Skeletal muscle cell (primary cell): ENCODE measurements around the gene RAB17.
"Not testable (repeated sequence)": the region's sequence is repeated elsewhere in the genome, so short reads cannot be mapped to it uniquely, and the experiment has no call there.

Experiments used
- DNase-seq: peaks from one replicate; pipeline ENCODE4 v3.0.0-alpha.2; 2010; ENCODE audit warnings: low read depth
- H3K4me3 ChIP-seq: 2 replicates; pipeline ENCODE4 v1.5.1; 2011; ENCODE audit warnings: low read depth, mild to moderate bottlenecking, control low read depth, low read length, moderate library complexity

RAB17 gene

DNA sequence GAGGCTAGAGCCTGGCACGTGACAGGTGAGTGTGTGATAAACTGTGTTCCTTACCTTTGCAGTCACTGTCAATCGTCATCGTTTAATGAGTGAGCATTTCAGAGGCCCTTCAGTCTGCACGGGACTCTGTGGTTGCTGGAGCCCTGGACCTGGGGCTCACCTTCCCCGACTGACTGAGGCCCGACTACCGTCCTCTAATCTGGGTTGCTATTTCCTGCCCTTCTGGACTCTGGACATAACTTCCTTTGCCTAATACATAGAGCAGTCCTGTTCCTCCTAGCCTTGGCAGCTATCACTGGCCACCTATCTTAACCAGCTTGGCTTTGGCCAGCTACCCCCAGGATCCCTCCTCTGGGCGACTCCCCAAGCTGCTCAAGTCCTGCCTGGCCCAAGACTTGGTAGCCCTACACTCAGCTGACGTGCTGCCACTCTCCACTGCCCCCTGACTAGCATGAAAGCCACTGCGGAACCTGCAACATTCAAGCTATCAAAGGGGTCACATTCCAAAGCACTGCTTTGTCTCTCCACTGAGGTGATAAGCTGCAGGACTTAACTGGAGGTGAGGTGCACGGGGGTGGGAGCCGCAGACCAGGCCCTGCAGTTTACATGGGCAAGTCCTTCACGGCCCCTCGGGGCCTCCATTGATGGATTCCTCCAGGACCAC lies 11.1 kb upstream of the RAB17 start:
- DNase-seq, result no peak
- no peak overlapping the region for H3K4me3 ChIP-seq

DNA sequence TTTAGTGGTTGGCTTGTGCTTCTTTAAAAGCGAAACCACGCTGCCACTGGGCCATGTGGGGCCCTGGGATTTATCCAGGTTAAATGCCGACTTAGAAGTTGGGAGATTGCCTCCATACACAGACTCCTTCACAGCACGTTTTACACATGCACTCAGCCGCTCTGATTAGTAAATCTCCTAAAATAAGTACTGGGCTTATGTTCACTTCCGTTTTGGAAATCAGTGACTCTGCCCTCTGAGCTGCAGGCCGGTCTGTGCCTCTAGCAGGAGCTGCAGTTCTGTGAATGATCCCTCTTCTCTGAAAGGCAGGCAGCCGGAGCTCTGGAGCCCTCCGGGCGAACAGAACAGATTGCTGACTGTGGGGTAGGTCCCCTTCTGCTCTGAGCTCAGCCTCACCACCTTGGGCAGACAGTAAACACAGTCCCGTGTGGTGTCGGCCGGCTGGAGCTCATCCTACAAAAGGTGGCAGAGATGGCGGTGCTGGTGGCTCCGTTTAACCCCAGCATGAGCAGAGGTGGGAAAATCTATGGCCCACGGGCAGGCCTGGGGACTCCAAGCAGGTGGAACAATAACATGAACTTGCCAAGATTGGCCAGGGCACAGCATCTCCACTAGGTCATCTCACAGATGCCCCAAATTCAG lies 9.8 kb upstream of the RAB17 start:
- DNase-seq, result no peak
- no peak overlapping the region for H3K4me3 ChIP-seq

DNA sequence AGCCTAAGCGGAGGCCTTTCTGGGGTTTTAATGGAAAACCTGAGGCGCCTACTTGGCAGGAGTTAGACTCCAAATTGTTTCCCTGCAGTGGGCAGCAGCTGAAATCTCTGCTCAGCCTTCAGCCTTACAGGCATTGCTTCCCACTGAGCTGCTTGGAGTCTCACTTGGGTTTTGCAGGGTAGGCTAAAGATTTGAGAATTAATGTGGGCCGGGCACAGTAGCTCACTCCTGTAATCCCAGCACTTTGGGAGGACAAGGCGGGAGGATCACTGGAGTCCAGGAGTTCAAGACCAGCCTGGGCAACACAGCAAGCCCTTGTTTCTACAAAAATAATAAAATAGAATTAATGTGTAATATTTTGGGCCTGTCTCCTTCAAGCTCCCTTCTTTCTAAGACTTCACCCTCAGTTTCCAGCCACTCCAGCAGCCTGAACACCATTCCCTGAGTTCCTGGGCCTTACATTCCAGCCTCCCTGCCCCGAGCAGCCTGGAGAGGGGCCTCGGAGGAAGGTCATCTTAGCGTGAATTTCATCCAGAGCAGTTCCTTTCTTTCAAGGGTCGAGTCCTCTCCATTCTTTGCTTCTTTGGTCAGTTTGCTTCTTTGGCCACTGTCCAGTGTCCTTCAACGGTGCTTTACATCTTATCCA lies 9.1 kb upstream of the RAB17 start:
- DNase-seq, result no peak
- no peak overlapping the region for H3K4me3 ChIP-seq

DNA sequence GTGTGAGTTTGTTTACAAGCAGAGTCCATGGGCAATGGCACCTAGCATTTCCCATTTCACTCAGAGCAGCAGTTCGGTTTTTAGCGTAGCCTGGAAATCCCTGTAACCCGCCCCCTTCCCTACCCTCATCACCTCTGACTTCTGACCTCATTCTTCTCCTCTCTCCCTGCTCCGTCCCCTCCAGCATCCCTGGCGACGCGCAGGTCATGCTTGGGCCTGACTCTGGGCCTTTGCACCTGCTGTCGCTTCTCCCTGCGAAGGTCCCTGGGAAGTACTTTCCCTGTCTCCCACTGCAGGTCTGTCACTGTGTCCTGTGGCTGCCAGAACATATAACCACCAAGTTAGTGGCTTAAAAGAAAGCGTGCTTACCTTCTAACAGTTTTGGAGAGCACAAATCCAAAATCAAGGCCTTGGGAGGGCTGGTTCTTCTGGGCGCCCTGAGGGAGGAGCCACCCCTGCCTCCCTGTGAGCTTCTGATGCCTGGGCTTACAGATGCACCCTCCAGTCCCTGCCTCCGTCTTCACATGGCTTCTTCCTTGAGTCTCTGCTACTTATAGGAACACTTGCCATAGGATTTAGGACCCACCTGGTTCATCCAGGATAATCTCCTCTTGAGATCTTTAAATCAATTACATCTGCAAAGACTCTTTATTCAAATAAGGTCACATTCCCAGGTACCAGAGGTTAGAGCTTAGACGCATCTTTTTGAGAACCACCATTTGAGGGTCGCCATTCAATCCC lies 8.1 kb upstream of the RAB17 start:
- no peak for DNase-seq
- no peak overlapping the region for H3K4me3 ChIP-seq

DNA sequence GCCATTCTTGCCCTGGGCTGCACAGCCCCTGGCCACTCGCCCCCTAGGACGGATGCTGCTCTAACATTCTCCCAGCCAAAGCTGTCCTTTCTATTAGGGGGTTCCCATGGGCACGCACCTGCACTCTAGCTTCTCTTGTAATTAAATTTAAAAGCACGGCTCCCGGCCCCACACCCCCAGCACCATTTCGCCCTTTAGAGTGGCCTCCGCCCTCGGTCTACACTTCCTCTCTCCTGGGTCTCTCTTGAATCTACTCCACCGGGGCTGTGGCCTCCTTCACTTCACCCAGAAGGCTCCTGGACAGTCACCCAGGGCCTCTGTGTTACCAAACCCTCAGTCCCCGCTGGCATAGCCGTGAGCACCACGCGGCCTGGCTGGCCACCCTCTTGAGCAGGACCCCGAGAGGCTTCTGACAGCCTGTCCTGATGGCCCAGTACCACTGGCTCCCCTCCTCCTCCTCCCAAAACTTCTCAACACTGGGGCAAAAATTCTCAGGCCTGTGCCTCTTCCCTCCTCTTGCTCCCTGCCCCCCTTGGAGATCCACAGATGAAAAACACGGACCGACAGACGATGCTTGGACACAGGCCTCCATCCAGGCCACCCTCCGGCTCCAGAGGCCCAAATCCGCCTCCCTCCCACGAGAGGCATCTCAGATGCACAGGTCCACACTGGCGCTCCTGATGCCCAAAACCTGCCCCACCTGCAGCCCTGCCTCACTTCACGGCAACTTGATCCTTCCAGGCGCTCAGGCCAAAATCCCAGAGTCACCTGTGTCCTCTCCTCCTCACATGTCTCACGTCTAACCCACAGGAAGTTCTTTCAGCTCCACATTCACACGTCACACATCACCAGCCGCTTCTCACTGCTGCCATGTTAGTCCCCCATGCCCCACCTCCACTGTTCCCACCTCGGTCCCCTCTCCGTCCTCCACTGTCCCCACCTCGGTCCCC lies 6.9 kb upstream of the RAB17 start:
- H3K4me3 ChIP-seq, result no peak overlapping the region
- no peak for DNase-seq

DNA sequence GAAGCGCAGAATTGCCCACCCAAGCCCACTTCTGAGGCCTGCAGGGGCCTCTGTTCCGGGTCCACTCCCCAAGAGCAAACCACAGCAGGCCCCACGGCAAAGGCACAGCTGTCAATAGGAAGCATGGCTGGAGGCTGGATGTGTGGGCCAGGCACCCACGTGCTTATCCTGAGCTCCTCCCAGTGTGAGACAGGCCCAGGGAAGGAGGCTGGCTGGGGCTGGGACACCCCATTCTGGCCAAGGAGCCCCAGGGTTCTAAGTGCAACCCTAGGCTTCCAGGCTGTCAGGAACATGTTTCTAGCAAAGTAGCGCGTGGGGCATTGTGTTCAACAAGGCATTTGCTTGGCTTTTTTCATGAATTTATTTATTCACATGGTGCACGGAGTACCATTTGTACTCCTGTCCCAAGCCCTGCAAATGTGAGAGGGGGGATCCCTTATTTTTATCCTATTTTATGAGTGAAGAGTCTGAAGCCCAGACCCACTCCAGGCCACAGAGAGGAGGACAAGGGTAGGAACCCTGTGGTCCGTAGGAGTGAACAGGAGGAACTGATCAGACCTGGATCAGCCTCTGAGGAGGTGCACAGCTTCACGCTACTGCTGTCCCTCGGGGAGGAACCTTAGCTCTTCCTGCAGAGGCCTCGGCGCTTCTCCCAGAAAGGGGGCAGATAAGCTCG lies 6.1 kb upstream of the RAB17 start:
- DNase-seq, result no peak
- no peak overlapping the region for H3K4me3 ChIP-seq

DNA sequence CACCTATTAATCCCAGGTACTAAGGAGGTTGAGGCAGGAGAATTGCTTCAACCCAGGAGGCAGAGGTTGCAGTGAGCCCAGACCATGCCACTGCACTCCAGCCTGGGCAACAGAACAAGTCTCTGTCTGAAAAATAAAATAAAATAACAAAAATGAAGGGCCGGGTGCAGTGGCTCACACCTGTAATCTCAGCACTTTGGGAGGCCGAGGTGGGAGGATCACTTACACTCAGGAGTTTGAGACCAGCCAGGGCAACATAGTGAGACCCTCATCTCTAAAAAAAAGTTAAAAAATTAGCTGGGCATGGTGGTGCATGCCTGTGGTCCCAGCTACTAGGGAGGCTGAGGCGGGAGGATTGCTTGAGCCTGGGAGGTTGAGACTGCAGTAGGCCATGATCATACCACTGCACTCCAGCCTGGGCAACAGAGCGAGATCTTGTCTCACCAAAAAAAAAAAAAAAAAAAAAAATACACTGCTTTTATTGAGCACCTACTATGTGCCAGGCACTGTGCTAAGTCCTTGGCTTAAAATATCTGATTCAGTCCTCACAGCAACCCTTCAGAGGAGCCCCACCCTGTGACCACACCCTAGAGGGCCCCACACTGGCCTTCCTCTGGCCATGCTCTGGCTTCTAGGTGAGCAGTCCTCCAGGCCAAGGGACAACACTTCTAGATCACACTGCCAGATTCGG lies 5.4 kb upstream of the RAB17 start:
- not testable (repeated sequence) for DNase-seq, H3K4me3 ChIP-seq

DNA sequence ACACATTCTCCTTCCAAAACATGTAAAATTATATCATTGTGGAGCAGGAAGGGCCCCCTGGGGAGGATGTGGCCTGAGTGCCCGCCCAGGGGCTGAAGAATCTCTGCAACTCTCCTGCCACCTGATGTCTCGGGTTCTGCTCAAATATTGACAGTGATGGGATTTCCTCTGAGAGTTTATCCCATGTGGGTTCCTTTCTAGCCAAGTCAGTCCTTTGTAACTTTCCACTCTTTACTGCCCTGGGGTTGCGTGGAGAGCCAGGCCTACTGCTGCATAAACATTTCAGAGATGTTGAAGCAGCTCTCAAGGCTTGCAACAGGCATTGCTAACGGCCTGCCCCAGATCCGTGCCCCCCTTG lies 4.0 kb upstream of the RAB17 start:
- H3K4me3 ChIP-seq, result no peak overlapping the region
- no peak for DNase-seq

DNA sequence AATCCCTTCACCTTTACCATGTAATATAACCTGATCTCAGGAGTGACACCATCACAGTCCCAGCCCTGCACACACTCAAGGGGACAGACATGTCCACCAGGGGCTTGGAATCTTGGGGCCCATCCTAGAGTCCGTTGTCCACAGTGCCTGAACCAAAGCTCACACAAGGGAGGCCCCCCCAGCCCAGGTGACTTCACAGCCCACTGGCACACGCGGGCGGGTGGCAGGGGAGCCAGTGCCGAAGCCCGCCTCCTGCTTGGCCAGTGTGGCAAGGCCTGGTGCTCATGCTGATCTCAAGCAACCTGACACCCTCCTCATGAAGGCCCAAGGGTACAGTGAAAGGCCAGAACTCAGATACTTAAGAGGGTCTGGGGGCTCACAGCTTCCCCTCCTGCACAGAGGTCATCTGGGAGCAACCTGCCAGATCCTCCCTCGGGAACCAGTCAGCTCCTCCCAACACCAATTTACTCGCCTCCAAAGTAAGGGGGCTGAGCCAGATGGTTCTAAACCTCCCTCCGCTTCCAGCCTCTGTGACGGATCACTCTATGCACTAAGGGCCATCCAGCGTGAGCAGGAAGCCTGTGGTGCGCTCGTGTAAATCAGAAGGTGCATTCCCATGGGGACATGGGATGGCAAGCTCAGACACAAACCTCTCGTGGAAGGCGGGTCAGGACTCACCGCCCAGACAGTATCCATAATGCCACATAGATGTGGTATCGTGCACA lies 3.2 kb upstream of the RAB17 start:
- DNase-seq, result no peak
- no peak overlapping the region for H3K4me3 ChIP-seq

DNA sequence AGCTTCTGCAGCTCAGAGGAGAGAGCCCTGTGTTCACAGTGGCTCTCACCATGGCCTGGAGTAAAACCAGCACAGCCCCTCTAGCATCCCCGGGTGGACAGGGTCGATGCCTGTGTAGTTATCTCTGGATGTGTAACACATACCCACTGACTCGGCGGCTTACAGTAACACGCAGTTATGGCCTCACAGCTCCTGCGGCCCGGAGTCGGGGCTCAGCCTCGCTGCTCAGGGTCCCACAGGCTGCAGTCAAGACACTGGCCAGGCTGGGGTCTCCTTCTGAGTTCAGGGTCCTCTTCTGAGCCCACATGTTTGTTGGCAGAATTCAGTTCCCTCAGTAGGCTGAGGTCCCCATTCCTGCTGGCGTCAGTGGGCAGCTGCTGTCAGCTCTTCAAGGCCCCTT lies 2.5 kb upstream of the RAB17 start:
- no peak overlapping the region for H3K4me3 ChIP-seq
- DNase-seq, result no peak

DNA sequence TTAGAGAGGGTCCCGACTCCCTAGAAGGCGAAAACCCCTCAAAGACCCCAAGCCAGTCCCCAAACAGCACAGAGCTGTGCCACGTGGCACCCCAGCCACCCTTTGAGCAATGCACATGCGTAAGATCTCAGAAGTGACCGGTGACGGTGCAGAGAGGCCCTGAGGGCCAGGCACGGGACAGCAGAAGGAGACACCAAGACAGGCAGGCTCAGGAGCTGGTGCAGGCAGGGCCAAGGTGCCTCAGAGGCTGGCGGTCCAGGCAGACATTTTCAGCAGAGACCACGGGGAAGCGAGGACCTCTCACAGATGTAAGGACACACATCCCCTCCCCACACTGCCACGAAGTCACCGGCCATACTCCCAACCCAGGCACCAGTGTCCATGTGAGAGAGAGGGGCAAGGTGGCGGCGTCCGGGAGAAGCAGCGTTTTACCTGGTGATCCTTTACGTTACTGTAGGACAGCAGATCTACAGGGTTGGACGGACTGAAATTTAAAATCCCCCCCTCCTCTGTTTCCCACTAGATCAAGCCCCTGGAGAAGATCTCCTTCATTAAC lies 2.0 kb upstream of the RAB17 start:
- no peak overlapping the region for H3K4me3 ChIP-seq
- DNase-seq, result no peak

DNA sequence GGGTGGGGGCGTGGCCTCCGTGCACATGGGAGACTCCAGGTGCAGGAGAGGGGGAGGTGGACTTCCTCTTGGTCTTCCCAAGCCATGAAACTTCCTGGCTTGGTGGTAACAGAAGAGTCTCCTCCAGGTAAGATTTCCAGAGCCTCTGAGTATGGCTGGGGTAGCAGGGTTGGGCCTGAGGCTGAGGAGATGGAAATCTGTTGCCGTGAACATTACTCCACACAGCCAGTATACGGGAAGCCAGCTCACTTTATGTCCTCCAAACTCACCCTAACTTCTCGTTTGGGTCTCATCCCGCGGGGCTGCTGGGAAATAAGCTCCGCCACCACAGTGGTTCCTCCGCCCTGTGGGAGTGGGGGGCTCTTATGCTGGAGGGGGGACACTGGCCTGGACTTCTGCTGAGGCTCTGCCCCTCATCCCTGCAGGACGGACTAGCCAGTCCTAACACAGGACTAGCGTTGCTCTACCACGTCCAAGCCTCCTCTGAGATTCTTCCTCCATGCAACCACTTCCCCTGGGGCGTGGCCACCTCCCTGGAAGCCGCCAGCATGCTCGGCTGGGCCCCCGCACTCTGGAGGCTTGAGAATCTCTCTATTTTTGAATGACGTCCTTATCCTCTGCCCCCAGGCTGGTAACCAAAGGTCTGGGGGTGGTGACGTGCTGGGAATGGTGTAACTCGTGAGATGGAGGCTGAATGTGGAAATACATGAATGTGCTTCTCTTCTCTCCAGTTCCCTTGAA lies 777 bp upstream of the RAB17 start:
- H3K4me3 ChIP-seq, result no peak overlapping the region
- no peak for DNase-seq

DNA sequence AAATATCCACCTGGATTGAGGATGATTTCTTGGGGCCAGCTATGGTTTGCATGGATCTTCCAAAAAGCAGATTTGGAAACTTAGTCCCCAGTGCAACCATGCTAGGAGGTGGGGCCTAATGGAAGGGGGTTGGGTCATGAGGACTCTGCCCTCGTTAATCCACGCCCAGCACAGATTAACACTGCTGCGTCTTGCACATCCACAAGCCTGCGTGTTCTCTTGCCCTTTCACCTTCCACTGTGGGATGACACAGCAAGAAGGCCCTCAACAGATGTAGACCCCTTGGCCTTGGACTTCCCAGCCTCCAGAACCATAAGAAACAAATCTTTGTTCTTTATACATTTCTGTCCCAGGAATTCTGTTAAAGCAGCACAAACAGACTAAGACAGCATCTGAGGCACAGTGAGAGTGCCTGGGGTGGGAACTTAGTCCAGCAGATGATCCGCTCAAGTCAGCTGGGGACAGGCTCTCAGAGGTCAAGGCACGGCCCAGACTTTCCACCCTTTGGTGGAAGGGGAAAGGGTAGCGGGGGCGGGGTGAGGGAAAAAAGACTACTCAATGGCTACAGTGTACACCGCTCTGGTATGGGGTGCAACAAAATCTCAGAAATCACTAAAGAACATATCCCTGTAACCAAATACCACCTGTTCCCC lies 2.4 kb downstream of the RAB17 start:
- DNase-seq, result no peak
- no peak overlapping the region for H3K4me3 ChIP-seq

DNA sequence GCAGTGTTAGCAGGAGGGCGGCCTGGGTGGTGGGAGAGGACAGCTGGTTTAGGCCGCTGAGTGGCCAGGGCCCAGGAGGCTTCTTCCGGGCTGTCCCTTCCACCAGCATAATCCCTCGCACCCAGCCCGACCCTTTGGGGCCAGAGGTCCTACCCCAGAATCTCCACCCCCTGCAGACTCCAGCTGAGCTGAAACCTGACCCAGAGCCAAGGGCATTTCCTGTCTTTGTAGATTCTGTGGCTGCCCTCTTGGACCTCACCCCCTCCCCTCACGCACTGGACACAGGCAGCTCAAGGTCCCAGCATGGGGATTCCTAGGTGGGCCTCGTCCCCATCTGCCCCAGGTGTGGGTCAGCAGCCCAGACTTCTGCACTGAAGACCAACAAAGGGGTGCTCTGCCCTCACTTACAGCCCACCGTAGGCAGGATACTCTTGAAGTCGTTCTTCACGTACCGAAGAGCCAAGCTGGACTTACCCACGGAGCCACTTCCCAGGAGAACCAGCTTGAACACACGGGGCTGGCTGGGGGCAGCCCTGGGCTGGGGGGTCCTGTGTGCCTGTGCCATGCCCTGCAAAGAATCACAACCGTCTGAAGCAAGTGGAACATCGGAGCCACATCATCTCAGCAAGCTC lies 4.8 kb downstream of the RAB17 start:
- DNase-seq, result no peak

DNA sequence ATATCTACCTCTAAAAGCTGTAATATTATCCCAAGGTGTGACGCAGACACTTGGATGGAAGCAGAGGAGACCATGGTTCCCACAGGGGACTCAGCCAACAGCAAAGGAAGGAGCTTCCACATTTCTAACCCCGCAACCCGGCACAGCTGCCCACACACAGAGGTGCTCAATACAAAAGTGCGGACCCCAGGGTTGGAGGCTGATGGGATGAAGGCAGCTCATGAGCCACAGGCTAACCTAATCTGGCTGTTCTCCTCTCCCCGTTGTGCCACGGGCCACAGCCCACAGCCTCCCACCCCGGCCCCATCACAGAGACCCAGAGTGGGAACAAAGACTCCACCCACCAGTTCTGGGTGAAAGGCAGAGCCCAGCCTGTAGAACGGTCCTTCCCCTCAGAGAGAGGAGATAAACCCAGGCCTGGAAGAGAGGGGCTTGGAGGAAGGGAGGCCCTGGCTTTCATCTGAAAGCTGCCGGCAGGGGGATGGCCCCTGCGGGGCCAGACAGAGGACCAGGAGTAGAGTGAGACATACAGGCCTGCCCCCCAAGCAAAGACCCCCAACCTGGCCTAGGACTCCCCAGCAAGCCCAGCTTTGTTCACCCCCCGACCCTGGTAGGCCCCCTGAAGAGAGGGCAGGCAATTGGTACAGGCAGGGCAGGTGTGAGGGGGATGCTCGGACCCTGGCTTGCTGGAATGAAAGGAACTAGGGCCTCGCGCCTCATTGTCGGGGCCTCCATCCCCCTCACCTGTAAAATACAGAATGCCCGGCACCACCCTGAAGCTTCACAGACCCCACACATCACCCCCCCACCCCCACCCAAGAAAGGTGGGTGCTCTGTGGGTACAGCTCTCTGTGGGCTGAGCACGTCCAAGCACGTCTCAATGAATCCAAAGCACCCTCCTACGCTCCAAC lies 6.9 kb downstream of the RAB17 start:
- no peak for DNase-seq
- H3K4me3 ChIP-seq, result no peak overlapping the region

More for the DNA sequence above, 4.8 kb downstream of the RAB17 start:
- no peak overlapping the region for H3K4me3 ChIP-seq
